TTC549 (cell line): ENCODE measurements around the gene ZNF536.
"Not testable (repeated sequence)": the region's sequence is repeated elsewhere in the genome, so short reads cannot be mapped to it uniquely, and the experiment has no call there.

ENCODE experiments used
- FAIRE-seq: peaks from 2 replicates; lab custom pipeline; 2012; peaks lifted over from hg19 to GRCh38; lab: Jason Lieb, UNC

Gene ZNF536

DNA sequence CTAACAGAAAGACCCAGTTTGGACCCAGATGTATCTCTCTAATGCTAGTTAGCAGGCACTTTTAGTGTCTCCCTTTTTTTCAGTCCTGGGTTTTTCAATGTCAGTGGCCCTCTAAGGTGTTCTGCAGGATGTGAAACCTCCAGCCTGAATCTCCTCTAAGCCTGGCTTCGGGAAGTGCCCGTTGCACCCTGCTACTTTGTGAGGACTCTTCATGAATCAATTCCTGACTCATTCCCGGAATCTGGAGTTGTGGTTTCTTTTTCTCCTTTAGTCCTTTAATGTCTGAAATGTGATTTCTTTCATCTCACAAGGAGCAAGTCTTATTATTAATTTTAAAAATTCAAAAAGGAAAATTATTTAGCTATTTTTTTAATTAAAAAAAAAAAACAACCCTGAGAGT lies 116.0 kb downstream of the ZNF536 start:
- FAIRE-seq: no peak

DNA sequence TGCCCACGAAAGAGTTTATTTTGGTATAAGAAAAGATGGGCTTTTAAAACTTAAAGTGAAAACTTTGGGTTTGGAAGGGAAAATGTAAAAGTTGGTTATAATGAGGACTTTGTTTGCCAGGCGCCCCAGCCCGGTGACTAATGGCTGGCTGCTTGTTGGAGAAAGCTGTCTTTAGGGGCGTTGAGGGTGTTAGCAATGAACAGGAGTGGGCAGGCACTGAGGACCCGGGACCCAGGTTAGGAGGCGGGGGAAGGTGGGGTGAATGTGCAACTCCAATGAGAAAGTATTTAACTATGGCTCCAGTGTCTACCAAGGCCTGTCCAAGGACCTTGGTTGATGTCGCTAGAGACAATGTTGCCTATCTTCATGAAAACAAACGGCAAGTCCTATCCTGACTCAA lies 118.6 kb downstream of the ZNF536 start:
- no peak for FAIRE-seq

DNA sequence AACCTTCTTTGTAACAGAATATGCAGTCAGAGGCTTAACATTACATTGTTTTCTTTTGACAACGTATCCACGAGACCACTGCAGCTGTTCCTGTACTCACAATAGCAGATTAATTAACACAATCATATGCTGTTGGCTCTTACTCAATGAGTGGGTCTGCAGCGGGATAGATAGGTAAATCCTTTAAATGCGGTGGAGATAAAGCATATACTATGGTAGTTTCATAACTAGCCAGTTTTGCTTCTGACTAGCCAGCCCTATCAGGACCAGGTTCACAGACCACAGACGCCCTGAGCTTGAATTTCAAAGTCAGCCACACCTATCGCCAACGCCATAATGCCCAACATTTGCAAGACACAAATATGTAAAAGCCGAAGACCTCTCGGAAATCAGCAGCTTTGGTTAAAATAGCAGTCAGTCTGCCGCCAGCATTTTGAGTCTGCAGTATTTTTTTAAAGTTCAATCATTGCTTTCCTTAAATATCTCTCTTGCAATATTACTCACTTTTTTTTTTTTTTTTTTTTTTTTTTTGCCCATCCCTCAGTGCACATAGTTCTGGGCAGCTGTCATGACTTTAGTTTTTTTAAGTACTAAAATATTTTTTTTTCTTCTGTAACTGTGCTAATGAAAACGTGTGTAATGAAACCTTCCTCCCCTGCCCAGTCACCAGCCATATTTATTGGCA lies 120.5 kb downstream of the ZNF536 start:
- FAIRE-seq: no peak

DNA sequence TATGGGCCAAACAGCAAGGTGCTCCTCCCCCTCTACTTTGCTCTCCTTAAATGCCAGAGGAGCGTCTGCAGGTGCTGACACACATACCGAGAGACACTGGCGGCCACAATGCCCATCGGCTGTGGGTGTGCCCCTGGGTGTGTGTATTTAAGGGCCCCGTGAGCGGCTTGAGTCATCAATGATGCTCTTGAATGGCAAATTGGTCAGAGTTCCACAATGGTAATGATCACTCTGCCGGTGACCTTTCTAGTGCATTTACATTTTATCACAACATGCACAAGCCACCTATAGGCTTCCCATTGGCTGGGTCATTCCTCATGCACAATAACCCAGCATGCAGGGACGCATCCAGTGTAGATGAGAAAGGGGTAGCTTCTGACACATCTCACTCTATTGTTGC lies 124.8 kb downstream of the ZNF536 start:
- FAIRE-seq: no peak

DNA sequence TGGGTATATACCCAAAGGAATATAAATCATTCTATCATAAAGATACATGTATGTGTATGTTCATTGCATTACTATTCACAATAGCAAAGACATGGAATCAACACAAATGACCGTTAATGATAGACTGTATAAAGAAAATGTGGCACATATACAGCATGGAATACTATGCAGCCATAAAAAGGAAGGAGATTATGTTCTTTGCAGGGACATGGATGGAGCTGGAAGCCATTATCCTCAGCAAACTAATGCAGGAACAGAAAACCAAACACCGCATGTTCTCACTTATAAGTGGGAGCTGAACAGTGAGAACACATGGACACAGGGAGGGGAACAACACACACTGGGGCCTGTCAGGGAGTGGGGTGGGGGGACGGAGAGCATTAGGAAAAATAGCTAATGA lies 125.9 kb downstream of the ZNF536 start:
- not testable (repeated sequence) for FAIRE-seq

DNA sequence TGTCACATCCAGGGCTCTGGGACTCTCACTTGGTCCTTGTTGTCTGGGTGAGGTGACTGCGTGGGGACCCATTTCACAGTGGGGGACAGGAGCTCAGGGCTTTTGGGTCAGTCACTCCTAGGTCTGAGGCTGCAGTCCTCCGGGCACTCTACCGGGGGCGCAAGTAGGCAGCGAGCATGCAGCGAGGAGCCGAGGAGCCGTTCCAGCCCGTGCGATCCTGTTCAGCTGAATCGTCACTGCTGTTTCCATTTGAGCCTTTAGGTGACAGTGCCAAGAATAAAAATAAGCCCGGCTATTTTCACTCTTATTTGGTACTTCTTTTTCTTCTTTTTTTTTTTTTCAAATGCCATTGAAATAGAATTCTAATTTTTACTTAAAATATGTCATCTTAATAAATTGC lies 126.5 kb downstream of the ZNF536 start:
- FAIRE-seq: no peak

DNA sequence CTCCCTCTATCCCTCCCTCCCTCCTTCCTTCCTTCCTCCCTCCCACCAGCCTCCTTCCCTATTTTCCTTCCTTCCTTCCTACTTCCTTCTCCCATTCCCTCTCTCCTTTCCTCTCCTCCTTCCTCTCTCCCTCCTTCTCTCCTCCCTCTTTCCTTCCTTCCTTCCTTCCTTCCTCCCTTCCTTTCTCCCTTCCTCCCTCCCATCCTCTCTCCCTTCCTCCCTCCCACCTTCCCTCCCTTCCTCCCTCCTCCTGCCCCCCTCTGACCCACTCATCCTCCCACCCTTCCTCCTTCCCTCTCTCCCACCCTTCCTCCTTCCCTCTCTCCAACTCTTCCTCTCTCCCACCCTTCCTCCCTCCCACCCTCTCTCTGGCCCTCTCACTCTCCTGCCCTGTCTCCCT lies 132.1 kb downstream of the ZNF536 start:
- no peak for FAIRE-seq

GRCh38 chr19:30512176-30513081 lies 140.2 kb downstream of the ZNF536 start:
- FAIRE-seq: no peak

GRCh38 chr19:30513082-30513411 lies 140.9 kb downstream of the ZNF536 start:
- no peak for FAIRE-seq

DNA sequence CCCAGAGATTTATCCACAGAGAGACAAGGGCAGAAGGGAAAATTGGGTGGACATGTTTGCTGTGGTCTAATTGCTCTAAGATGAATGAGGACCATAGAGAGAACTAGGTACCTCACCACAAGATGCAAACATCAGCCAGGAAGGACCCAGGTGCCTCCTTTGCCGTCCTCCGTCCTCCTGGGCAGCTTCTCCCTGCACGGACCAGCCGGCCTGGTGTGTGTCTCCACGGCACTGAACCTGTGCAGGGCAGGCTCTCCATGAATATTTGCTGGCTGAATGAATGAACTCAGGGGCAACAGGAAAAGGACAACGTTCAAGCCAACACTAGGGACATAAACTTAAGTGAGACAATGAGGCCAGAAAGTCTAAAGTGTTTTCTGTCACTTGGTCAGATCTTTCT lies 143.9 kb downstream of the ZNF536 start:
- FAIRE-seq: no peak

DNA sequence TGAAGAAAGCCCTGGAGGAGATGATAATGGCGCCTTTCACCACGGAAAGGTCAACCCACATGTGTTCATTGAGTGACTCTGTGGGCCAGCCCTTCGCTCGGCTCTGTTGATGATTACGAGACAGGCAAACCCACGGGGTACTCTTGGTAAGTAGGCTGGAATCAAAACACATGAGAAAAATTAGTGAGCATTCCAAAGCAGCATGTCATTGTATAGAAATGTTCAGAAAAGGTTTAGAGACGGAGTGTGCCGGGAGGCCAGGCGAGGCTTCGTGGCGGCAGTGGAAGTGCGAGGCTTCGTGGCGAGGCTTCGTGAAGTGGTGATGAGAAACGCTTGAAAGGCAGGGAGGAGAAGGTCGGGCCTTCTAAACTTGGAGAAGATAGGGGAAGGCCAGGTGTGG lies 144.3 kb downstream of the ZNF536 start:
- no peak for FAIRE-seq

- no peak for FAIRE-seq
Observed at GRCh38 chr19:30518965-30519606, 146.9 kb downstream of the ZNF536 start.

DNA sequence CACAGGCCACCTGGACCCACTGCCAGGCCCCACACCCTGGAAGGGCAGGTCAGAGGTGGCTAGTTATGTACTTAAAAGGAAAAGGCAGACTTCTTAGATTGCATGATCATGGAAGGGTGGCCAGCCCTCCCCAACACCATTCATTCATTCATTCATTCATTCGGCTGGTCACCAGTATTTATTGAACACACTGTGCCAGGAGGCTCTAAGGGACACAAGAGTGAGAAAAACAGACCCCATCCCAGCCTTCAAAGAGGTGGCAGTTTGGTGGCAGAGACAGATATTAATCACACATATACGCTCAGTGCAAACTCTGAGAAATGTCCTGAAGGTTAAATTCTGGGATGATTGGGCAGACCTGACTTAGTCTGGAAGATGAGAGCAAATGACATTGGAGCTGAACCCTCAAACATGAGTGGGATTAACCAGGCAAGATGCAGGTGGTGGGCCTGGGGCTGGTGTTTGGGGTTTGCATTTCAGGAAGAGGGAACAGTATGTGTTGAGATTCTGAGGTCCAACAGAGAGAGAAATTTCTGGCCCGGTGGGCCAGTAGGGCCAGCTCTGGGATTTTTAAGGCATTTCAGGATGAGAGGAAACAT lies 147.5 kb downstream of the ZNF536 start:
- FAIRE-seq: no peak

DNA sequence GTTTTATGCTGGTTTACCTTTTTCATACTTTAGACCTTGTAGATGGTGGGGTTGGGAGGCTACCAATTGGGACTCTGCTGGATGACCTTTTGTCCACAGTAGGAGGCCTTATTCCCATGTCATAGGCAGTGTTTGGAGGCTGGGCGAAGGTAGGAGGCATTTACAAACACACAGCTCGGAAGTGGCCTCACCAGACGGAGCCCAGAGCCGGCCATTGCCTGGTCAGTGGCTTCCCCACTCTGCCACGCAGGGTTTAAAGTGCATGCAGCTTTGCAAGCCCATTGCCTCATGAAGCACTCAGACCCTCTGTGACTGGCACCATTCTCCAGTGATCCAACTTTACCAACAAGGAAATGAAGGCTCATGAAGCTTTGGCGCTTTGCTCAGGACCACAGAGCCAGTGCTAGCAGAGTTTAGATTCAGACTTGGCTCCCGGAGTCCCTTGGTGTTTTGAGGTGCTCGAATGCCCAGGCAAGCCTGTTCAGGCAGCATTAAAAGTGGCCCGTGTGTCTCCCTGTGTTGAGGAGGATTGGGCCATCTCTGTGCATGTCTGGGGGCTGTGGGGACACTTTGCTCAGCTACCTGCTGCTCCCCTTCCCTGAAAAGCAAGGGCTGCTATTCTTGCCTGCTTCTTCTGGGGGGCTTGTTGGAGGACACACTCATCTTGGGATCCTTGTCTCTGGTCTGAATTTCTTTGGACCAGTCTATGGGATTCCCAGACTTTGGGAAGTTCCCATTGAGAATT lies 148.7 kb downstream of the ZNF536 start:
- no peak for FAIRE-seq

- FAIRE-seq: no peak
Observed at GRCh38 chr19:30521937-30522336, 149.8 kb downstream of the ZNF536 start.

DNA sequence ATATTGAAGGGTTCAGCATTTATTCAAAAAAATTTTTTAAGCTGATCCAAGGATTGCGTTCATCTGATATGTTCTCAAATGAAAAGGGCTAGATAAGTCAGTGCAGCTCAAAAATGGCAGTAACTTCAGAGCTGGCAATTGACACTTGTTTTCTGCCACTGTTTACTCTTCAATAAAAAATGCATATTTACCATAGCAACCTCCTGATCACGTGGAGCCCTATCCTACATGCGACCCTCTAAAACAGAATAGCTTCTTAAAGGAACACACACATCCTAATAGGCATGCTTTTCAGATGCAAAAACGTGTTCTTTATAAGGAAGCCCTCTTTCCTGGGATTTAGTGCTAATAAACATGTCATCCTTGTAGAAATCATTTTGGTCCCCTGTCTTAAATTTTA lies 150.2 kb downstream of the ZNF536 start:
- no peak for FAIRE-seq

- no peak for FAIRE-seq
Observed at GRCh38 chr19:30523791-30524190, 151.6 kb downstream of the ZNF536 start.

- no peak for FAIRE-seq
Observed at GRCh38 chr19:30525383-30525782, 153.2 kb downstream of the ZNF536 start.

- no peak for FAIRE-seq
Observed at GRCh38 chr19:30528919-30529318, 156.7 kb downstream of the ZNF536 start.

- no peak for FAIRE-seq
Observed at GRCh38 chr19:30529876-30530275, 157.7 kb downstream of the ZNF536 start.

DNA sequence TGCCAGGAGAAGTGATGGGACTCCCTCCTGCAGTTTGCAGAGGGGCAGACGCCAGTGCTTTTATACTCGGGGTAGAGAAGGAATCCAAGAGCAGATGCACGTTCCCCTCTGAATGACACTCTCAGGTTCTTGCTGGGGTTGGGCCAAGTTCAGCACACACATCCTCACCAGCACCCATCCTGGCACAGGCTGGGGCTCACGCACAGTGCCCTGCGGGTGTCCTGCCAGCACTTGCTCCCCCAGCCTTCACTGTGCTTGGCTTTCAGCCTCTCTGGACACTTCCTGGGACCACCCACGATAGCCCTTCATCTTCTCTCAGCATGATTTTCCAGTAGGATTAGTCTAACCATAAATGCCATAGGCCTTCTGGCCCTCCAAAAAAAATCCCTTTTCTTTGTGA lies 158.6 kb downstream of the ZNF536 start:
- FAIRE-seq: no peak

GRCh38 chr19:30535011-30535410 lies 162.8 kb downstream of the ZNF536 start:
- no peak for FAIRE-seq
